ENCODE results near the gene TET1. TPM values are rescaled to one million over a fixed set of nuclear protein-coding genes. Genes with fewer than 3 reads are reported as not detected.

The TET1 gene
- total and polyA plus RNA-seq, 2 of the 13 experiments (the other 11 are each of a cell fraction or from before 2014, with no cell fraction given): 6.9 to 7.3 TPM

GRCh38 chr10:68700197-68700596 is 140.1 kb downstream of the TET1 start (continued):
- TF ChIP-seq ZNF317 (CRISPR knock-in tag; IDR thresholded peaks at IDR 0.05) (no peak), JARID2 (CRISPR knock-in tag; IDR thresholded peaks at IDR 0.05; ENCODE audit: insufficient replicate concordance) (no peak), ZNF746 (CRISPR knock-in tag; IDR thresholded peaks at IDR 0.05) (no peak), ZNF121 (CRISPR knock-in tag; IDR thresholded peaks at IDR 0.05) (no peak), ZNF547 (CRISPR knock-in tag; IDR thresholded peaks at IDR 0.05) (no peak)
- TF ChIP-seq, protein P1, sequence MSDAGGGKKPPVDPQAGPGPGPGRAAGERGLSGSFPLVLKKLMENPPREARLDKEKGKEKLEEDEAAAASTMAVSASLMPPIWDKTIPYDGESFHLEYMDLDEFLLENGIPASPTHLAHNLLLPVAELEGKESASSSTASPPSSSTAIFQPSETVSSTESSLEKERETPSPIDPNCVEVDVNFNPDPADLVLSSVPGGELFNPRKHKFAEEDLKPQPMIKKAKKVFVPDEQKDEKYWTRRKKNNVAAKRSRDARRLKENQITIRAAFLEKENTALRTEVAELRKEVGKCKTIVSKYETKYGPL (CRISPR knock-in tag; IDR thresholded peaks at IDR 0.05): no peak

GRCh38 chr10:68705548-68705947 is 145.4 kb downstream of the TET1 start:
- no peaks in the 10 kb centered on the region for H4K20me1 ChIP-seq (ENCODE audit: insufficient read depth, low read length)
- POLR2A ChIA-PET: no interaction called here
- H3K9me3 ChIP-seq (ENCODE audit: low read length): no peaks in the 10 kb centered on the region
- H3K27ac ChIP-seq (ENCODE audit: extremely low read length, insufficient read depth, low read length): no peak overlapping the region
- H3K9ac ChIP-seq (ENCODE audit: insufficient read depth, low read depth, low read length): no peak overlapping the region
- FAIRE-seq (no peak), DNase-seq (ENCODE audit: low spot score) (no peak), ATAC-seq (no peak)
- no peak overlapping the region for H2AFZ ChIP-seq (ENCODE audit: low read length)
- no peaks in the 10 kb centered on the region for H3K27me3 ChIP-seq (ENCODE audit: control insufficient read depth in 1 of 2, insufficient read depth in 2 of 2, low read length in 2 of 2)
- H3K4me3 ChIP-seq (replicated peaks in 1 of 3; ENCODE audit: insufficient read depth in 1 of 3, low read depth in 2 of 3, low read length in 3 of 3): no peak overlapping the region
- no TSS peak for BruUV-seq (replicated peaks)
- CTCF ChIA-PET (ENCODE audit: low intra/inter-chr PET ratio, low total read pairs): no interaction called here
- H3K4me2 ChIP-seq (ENCODE audit: low read depth, low read length): no peak overlapping the region
- H3K79me2 ChIP-seq (ENCODE audit: insufficient read depth, low read length): no peaks in the 10 kb centered on the region
- 7% methylated on average over 1 of the region's 1 CpG for WGBS (ENCODE audit: low lambda C conversion rate)
- H3K4me1 ChIP-seq (ENCODE audit: insufficient read depth, low read length): no peaks in the 10 kb centered on the region; the same call in 1 of the 2 replicates
- in situ Hi-C loops (cut with HindIII; ENCODE audit: extremely low pct_ligation_motif_present, low pct_unique_long_range_greater_than_20kb) (no loop called here), intact Hi-C loops (cut with micrococcal nuclease; ENCODE audit: unreplicated experiment) (no loop called here)
- H3K36me3 ChIP-seq (replicated peaks in 1 of 2; ENCODE audit: control insufficient read depth in 1 of 2, insufficient read depth in 2 of 2, low read length in 2 of 2): no peaks in the 10 kb centered on the region
- TF ChIP-seq GATAD2A (CRISPR knock-in tag; IDR thresholded peaks at IDR 0.05) (no peak), ATF7-NPFF (CRISPR knock-in tag; IDR thresholded peaks at IDR 0.05; ENCODE audit: low read depth) (no peak), ARNTL (CRISPR knock-in tag; IDR thresholded peaks at IDR 0.05) (no peak), ZBTB26 (CRISPR knock-in tag; IDR thresholded peaks at IDR 0.05; ENCODE audit: borderline replicate concordance) (no peak), ZNF781 (CRISPR knock-in tag; IDR thresholded peaks at IDR 0.05; ENCODE audit: borderline replicate concordance, not compliant biosample characterization) (no peak), YEATS2 (CRISPR knock-in tag; IDR thresholded peaks at IDR 0.05; ENCODE audit: borderline replicate concordance) (no peak), RFX3 (CRISPR knock-in tag; IDR thresholded peaks at IDR 0.05) (no peak), FUBP1 (CRISPR knock-in tag; IDR thresholded peaks at IDR 0.05; ENCODE audit: borderline replicate concordance) (no peak), HOMEZ (CRISPR knock-in tag; IDR thresholded peaks at IDR 0.05; ENCODE audit: low read depth) (no peak), IRX3 (CRISPR knock-in tag; IDR thresholded peaks at IDR 0.05; ENCODE audit: borderline replicate concordance, low read depth) (no peak), GZF1 (CRISPR knock-in tag; IDR thresholded peaks at IDR 0.05) (no peak), ZNF44 (CRISPR knock-in tag; IDR thresholded peaks at IDR 0.05) (no peak), SNAPC2 (CRISPR knock-in tag; IDR thresholded peaks at IDR 0.05) (no peak)

All from HepG2 (cell line).